ENCODE results near the gene LPAR1.

The LPAR1 gene

GRCh38 chr9:110936237-110936636 is 102.0 kb downstream of the LPAR1 start:
- H3K4me3 ChIP-seq (ENCODE audit: low read depth, low read length), result no peak overlapping the region
- TF ChIP-seq CTCF (IDR thresholded peaks at IDR 0.05; ENCODE audit: low read depth, low read length), result no peak

GRCh38 chr9:110935829-110936228 is 102.4 kb downstream of the LPAR1 start:
- no peak overlapping the region for H3K4me3 ChIP-seq (ENCODE audit: low read depth, low read length)
- TF ChIP-seq CTCF (IDR thresholded peaks at IDR 0.05; ENCODE audit: low read depth, low read length), result no peak

- no peak for TF ChIP-seq CTCF (IDR thresholded peaks at IDR 0.05; ENCODE audit: low read depth, low read length)
Observed at GRCh38 chr9:110933350-110934001, 104.8 kb downstream of the LPAR1 start.

GRCh38 chr9:110932863-110933262 is 105.4 kb downstream of the LPAR1 start:
- no peak overlapping the region for H3K4me3 ChIP-seq (ENCODE audit: low read depth, low read length)
- TF ChIP-seq CTCF (IDR thresholded peaks at IDR 0.05; ENCODE audit: low read depth, low read length), result no peak

More at GRCh38 chr9:110933350-110934001, 104.8 kb downstream of the LPAR1 start:
- H3K4me3 ChIP-seq (ENCODE audit: low read depth, low read length), result no peak overlapping the region

GRCh38 chr9:110928599-110928998 is 109.7 kb downstream of the LPAR1 start:
- TF ChIP-seq CTCF (IDR thresholded peaks at IDR 0.05; ENCODE audit: low read depth, low read length), result no peak

GRCh38 chr9:110926828-110927487 is 111.3 kb downstream of the LPAR1 start:
- no peak overlapping the region for H3K4me3 ChIP-seq (ENCODE audit: low read depth, low read length)
- no peak for TF ChIP-seq CTCF (IDR thresholded peaks at IDR 0.05; ENCODE audit: low read depth, low read length)

More at GRCh38 chr9:110928599-110928998, 109.7 kb downstream of the LPAR1 start:
- H3K4me3 ChIP-seq (ENCODE audit: low read depth, low read length), result no peak overlapping the region

- no peak for TF ChIP-seq CTCF (IDR thresholded peaks at IDR 0.05; ENCODE audit: low read depth, low read length)
Observed at GRCh38 chr9:110923601-110924000, 114.7 kb downstream of the LPAR1 start.

More at GRCh38 chr9:110923601-110924000, 114.7 kb downstream of the LPAR1 start:
- H3K4me3 ChIP-seq (ENCODE audit: low read depth, low read length), result no peak overlapping the region

Measured in WI38 (cell line).